Liver (tissue), 9 donors: ENCODE results near the gene SPO11. TPM values are rescaled to one million over a fixed set of nuclear protein-coding genes. Genes with fewer than 3 reads are reported as not detected.

ENCODE experiments used
- DNase-seq: peaks from one replicate; pipeline ENCODE4 v3.0.0-alpha.2; 2017; ENCODE audit warnings: low spot score
- H3K27ac ChIP-seq, 2 donors: one replicate each; pipeline ENCODE4 v1.7.0; 2013; ENCODE audit warnings: inconsistent platforms in 2 of 2, low read length in 2 of 2, control low read depth in 1 of 2, low read depth in 1 of 2, mild to moderate bottlenecking in 1 of 2
- H3K27me3 ChIP-seq, 4 donors: one replicate each; pipeline versions ENCODE4 v1.6.1 to v1.7.0; 2013; ENCODE audit warnings: low read length in 3 of 4, inconsistent platforms in 1 of 4, mild to moderate bottlenecking in 1 of 4, moderate library complexity in 1 of 4; ENCODE audit not compliant: control insufficient read depth in 4 of 4, insufficient read depth in 4 of 4
- H3K36me3 ChIP-seq, 4 donors: one replicate each; pipeline versions ENCODE4 v1.6.1 to v1.7.0; 2013; ENCODE audit warnings: low read length in 3 of 4, mild to moderate bottlenecking in 3 of 4, low read depth in 1 of 4, moderate library complexity in 1 of 4; ENCODE audit not compliant: control insufficient read depth in 4 of 4, insufficient read depth in 3 of 4
- H3K4me1 ChIP-seq, 4 donors: one replicate each; pipeline versions ENCODE4 v1.6.1 to v1.7.0; 2013; ENCODE audit warnings: low read length in 3 of 4, mild to moderate bottlenecking in 3 of 4, moderate library complexity in 1 of 4; ENCODE audit not compliant: control insufficient read depth in 4 of 4, insufficient read depth in 4 of 4
- H3K4me3 ChIP-seq, 3 donors: one replicate each; pipeline versions ENCODE4 v1.6.1 to v1.7.0; 2013; ENCODE audit warnings: low read length in 3 of 3, control low read depth in 1 of 3, low read depth in 1 of 3, mild to moderate bottlenecking in 1 of 3
- H3K9ac ChIP-seq, 2 donors: one replicate each; pipeline ENCODE4 v1.7.0; 2013; ENCODE audit warnings: low read length in 2 of 2, mild to moderate bottlenecking in 2 of 2, moderate library complexity in 2 of 2, control low read depth in 1 of 2, low read depth in 1 of 2
- H3K9me3 ChIP-seq, 4 donors: one replicate each; pipeline versions ENCODE4 v1.6.1 to v1.7.0; 2013; ENCODE audit warnings: low read length in 3 of 4; ENCODE audit not compliant: control insufficient read depth in 4 of 4
- ATF3 ChIP-seq: IDR thresholded peaks from 2 replicates; pipeline ENCODE4 v1.6.1; 2016; ENCODE audit warnings: antibody characterized with exemption
- CTCF ChIP-seq: fragments of 150-350 bp; IDR thresholded peaks from 2 replicates; pipeline ENCODE4 v1.5.1; 2017; ENCODE audit warnings: improper control_type of control experiment, low read depth, low read length; ENCODE audit not compliant: missing input control
- EGR1 ChIP-seq, 2 donors: IDR thresholded peaks; 2 replicates each; pipeline ENCODE4 v1.6.1; 2016 to 2018; ENCODE audit warnings: antibody characterized with exemption in 2 of 2, low read depth in 2 of 2
- FOXA1 ChIP-seq: IDR thresholded peaks from 2 replicates; pipeline ENCODE4 v1.6.1; 2016; ENCODE audit warnings: antibody characterized with exemption
- FOXA2 ChIP-seq: IDR thresholded peaks from 2 replicates; pipeline ENCODE4 v1.6.1; 2016; ENCODE audit warnings: antibody characterized with exemption
- GABPA ChIP-seq, 2 donors: IDR thresholded peaks in 1 of 2; conservative IDR thresholded peaks in 1 of 2; 2 replicates each; pipeline ENCODE4 v1.6.1; 2016; ENCODE audit warnings: antibody characterized with exemption in 2 of 2, mild to moderate bottlenecking in 1 of 2, moderate library complexity in 1 of 2
- HNF4A ChIP-seq, 2 donors: conservative IDR thresholded peaks; 2 replicates each; pipeline ENCODE4 v1.6.1; 2016; ENCODE audit warnings: antibody characterized with exemption in 2 of 2, mild to moderate bottlenecking in 2 of 2
- HNF4G ChIP-seq: IDR thresholded peaks from 2 replicates; pipeline ENCODE4 v1.6.1; 2016; ENCODE audit warnings: antibody characterized with exemption
- JUND ChIP-seq, 2 donors: IDR thresholded peaks; 2 replicates each; pipeline ENCODE4 v1.6.1; 2016; ENCODE audit warnings: antibody characterized with exemption in 2 of 2
- MAX ChIP-seq: IDR thresholded peaks from 2 replicates; pipeline ENCODE4 v1.6.1; 2016; ENCODE audit warnings: antibody characterized with exemption
- NR2F2 ChIP-seq: IDR thresholded peaks from 2 replicates; pipeline ENCODE4 v1.6.1; 2016; ENCODE audit warnings: antibody characterized with exemption
- RAD21 ChIP-seq, 2 donors: IDR thresholded peaks; 2 replicates each; pipeline ENCODE4 v1.6.1; 2016; ENCODE audit warnings: antibody characterized with exemption in 2 of 2, mild to moderate bottlenecking in 2 of 2
- REST ChIP-seq: IDR thresholded peaks from 2 replicates; pipeline ENCODE4 v1.6.1; 2016; ENCODE audit warnings: antibody characterized with exemption, mild to moderate bottlenecking
- RXRA ChIP-seq, 2 donors: IDR thresholded peaks; 2 replicates each; pipeline ENCODE4 v1.6.1; 2017 to 2018; ENCODE audit warnings: antibody characterized with exemption in 2 of 2, mild to moderate bottlenecking in 1 of 2
- SP1 ChIP-seq: IDR thresholded peaks from 2 replicates; pipeline ENCODE4 v1.6.1; 2018; ENCODE audit warnings: antibody characterized with exemption, mild to moderate bottlenecking
- TAF1 ChIP-seq: conservative IDR thresholded peaks from 2 replicates; pipeline ENCODE4 v1.6.1; 2016; ENCODE audit warnings: antibody characterized with exemption, mild to moderate bottlenecking
- YY1 ChIP-seq: IDR thresholded peaks from 2 replicates; pipeline ENCODE4 v1.6.1; 2016; ENCODE audit warnings: antibody characterized with exemption, mild to moderate bottlenecking
- ZBTB33 ChIP-seq: IDR thresholded peaks from 2 replicates; pipeline ENCODE4 v1.6.1; 2016; ENCODE audit warnings: antibody characterized with exemption
- WGBS: extraction: QIAGEN DNeasy Blood & Tissue Kit; methylation state at CpG from one replicate; pipeline ENCODE4 v1.1.7; 2013; 5-methylcytosine and 5-hydroxymethylcytosine counted together
- polyA plus RNA-seq, 2 donors: library from polyadenylated mRNA; stranded (reverse) in 1 of 2; unstranded in 1 of 2; fragments of 200-250 nt in 1 of 2; fragments of >200 nt in 1 of 2; fragmentation: Nextera tagmentation in 1 of 2; extraction: Ambion mirVana in 1 of 2; gene quantifications; one replicate each; pipeline versions ENCODE4 v1.2.1 to v1.2.3, GENCODE V29; 2013 to 2015
- total RNA-seq, 2 donors: library from RNA; depleted of rRNA; stranded (reverse); fragments of >200 nt; gene quantifications; one replicate each; pipeline ENCODE4 v1.2.3, GENCODE V29; 2014
- donor health status: healthy.
- donor health status: healthy.
- donor health status: healthy.
- donor health status: healthy.
- donor health status: healthy.

SPO11 gene
- total and polyA plus RNA-seq, 4 donors, result not detected

GRCh38 chr20:57378107-57378506 is 48.5 kb downstream of the SPO11 start:
- no peaks in the 10 kb centered on the region for H3K27me3 ChIP-seq
- no peak overlapping the region for H3K9ac ChIP-seq
- DNase-seq, result no peak
- TF ChIP-seq RXRA (IDR thresholded peaks at IDR 0.05), result no peak
- TF ChIP-seq HNF4G, result no peak
- no peak for TF ChIP-seq FOXA2
- no peak for TF ChIP-seq REST
- no peak for TF ChIP-seq YY1
- no peak for TF ChIP-seq CTCF
- TF ChIP-seq NR2F2, result no peak
- TF ChIP-seq RAD21 (IDR thresholded peaks at IDR 0.05), result no peak
- TF ChIP-seq TAF1, result no peak
- TF ChIP-seq SP1, result no peak
- no peak for TF ChIP-seq EGR1 (IDR thresholded peaks at IDR 0.05; ENCODE audit: low read depth in 2 of 2)
- TF ChIP-seq HNF4A (conservative IDR thresholded peaks at IDR 0.05), result no peak
- no peak for TF ChIP-seq MAX
- TF ChIP-seq ZBTB33, result no peak
- no peak for TF ChIP-seq FOXA1
- no peak for TF ChIP-seq GABPA (IDR thresholded peaks at IDR 0.05 in 1 of 2, conservative IDR thresholded peaks at IDR 0.05 in 1 of 2)
- TF ChIP-seq ATF3, result no peak
- no peak for TF ChIP-seq JUND (IDR thresholded peaks at IDR 0.05)
- H3K4me1 ChIP-seq, result peaks cover 0 to 4% (median 2%) of the 10 kb centered on the region in 4 donors
- no peak overlapping the region for H3K27ac ChIP-seq
- no peaks in the 10 kb centered on the region for H3K9me3 ChIP-seq
- no peak overlapping the region for H3K4me3 ChIP-seq
- peaks cover 16 to 55% (median 32%) of the 10 kb centered on the region in 4 donors for H3K36me3 ChIP-seq
- WGBS, result 93% methylated on average over 16 of the region's 16 CpGs
